Testis (tissue), 3 donors: ENCODE measurements around the gene KCTD17. TPM values are rescaled to one million over a fixed set of nuclear protein-coding genes. Genes with fewer than 3 reads are reported as not detected.

Source experiments
- DNase-seq: peaks from one replicate; pipeline ENCODE4 v3.0.0-alpha.2; 2019
- H3K27ac ChIP-seq, 2 donors: fragments of 200-600 bp; sonication (generic); one replicate each; pipeline ENCODE4 v1.5.1; 2019
- H3K27me3 ChIP-seq: fragments of 200-600 bp; sonication (generic); one replicate; pipeline ENCODE4 v1.5.1; 2019
- H3K36me3 ChIP-seq: fragments of 200-600 bp; sonication (generic); one replicate; pipeline ENCODE4 v1.5.1; 2017; ENCODE audit warnings: low read depth; ENCODE audit errors: missing control alignments
- H3K4me1 ChIP-seq: fragments of 200-600 bp; sonication (generic); one replicate; pipeline ENCODE4 v1.5.1; 2019
- H3K4me3 ChIP-seq, 2 donors: fragments of 200-600 bp; sonication (generic); one replicate each; pipeline ENCODE4 v1.5.1; 2017 to 2019
- H3K9me3 ChIP-seq: fragments of 200-600 bp; sonication (generic); one replicate; pipeline ENCODE4 v1.5.1; 2017
- CTCF ChIP-seq, 3 experiments: fragments of 450-650 bp in 2 of 3; fragments of 200-600 bp in 1 of 3; sonication (generic) in 1 of 3; IDR thresholded peaks; one replicate each; pipeline ENCODE4 v1.5.1; 2016 to 2019; ENCODE audit warnings: antibody characterized with exemption in 3 of 3, mild to moderate bottlenecking in 2 of 3, moderate library complexity in 1 of 3
- POLR2A ChIP-seq: fragments of 450-650 bp; IDR thresholded peaks from one replicate; pipeline ENCODE4 v1.6.1; 2017; ENCODE audit warnings: antibody characterized with exemption, mild to moderate bottlenecking, moderate library complexity
- WGBS, 2 donors: methylation state at CpG; one replicate each; pipeline ENCODE4 v1.1.5; 2018; 5-methylcytosine and 5-hydroxymethylcytosine counted together
- intact Hi-C: fragments of 100-400 bp; cut with DNase I; formaldehyde crosslinking; loops from one replicate; pipeline ENCODE4 v1.15.1; 2023; ENCODE audit warnings: low total_unique reads
- polyA plus RNA-seq: library from polyadenylated mRNA; stranded (reverse); fragments of 350-450 nt; fragmentation: Illumina TruSeq; extraction: RNeasy Lipid Tissue Mini Kit (QIAGEN cat#74804); gene quantifications from one replicate; pipeline ENCODE4 v1.2.3, GENCODE V29; 2014; ENCODE audit warnings: low read depth, low replicate concordance; ENCODE audit not compliant: insufficient read depth
- total RNA-seq, 2 donors: library from RNA; depleted of rRNA; stranded (reverse); fragments of >200 nt; gene quantifications; one replicate each; pipeline ENCODE4 v1.2.3, GENCODE V29; 2016

The KCTD17 gene
- total and polyA plus RNA-seq, 3 donors from 2014 or later = 39.1 to 99.1 (median 57.0) TPM

DNA sequence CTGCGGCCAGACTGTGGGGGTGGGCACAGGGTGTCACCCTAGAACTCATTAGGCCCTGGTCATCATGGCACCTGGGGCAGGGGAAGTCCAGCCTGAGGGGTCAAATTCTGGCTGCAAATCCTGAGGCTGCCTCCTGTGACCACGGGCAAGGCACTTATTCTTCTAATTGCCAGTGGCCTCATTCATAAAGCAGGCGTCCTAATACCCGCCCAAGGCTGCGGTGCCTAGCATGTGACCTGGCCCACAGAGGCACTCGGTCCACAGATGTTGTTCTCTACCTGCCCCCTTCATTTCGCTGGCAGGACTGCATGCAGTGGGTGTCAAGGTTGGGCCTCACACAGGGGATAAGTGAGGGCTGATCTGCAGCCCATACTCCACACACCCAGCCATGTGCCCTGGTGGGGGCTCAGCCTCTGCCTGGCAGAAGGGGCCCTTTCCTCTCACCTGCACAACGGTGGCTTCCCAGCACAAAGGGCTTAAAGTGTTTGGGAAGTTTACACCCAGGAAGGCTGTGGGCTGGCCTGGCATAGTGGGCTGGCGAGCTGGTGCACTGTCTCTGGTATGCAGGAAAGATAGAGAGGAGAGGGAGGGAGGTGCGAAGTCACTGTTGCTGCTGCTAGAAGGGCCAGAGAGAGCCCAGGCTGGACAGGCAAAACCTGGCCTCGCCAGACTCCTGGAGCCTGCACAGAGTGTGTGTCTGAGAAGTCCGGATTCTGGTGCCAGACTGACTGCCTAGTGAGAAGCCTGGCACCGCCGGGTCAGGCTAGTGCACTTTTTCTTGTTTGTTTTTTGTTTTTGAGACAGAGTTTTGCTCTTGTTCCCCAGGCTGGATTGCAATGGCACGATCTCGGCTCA, 28.8 kb upstream of the KCTD17 start:
- H3K9me3 ChIP-seq = no peaks in the 10 kb centered on the region
- 79 to 82% methylated on average over 16 of the region's 16 CpGs for WGBS, 2 donors
- no peak for DNase-seq
- no peaks in the 10 kb centered on the region for H3K36me3 ChIP-seq
- peaks cover 17% of the 10 kb centered on the region for H3K4me1 ChIP-seq
- no peak overlapping the region for H3K27ac ChIP-seq
- intact Hi-C loops = no loop called here
- no peaks in the 10 kb centered on the region for H3K27me3 ChIP-seq
- no peak for TF ChIP-seq CTCF (IDR thresholded peaks at IDR 0.05)
- no peak for TF ChIP-seq POLR2A
- H3K4me3 ChIP-seq = no peak overlapping the region

GRCh38 chr22:37023743-37024338, 27.7 kb upstream of the KCTD17 start:
- Histone ChIP-seq H3K36me3 (no peaks in the 10 kb centered on the region), H3K4me3 (peak overlapping the region in 1 of 2 donors; percentile 24), H3K4me1 (peaks cover 11% of the 10 kb centered on the region), H3K9me3 (no peaks in the 10 kb centered on the region), H3K27me3 (no peaks in the 10 kb centered on the region), H3K27ac (no peak overlapping the region)
- TF ChIP-seq CTCF (IDR thresholded peaks at IDR 0.05) (no peak), POLR2A (no peak)
- intact Hi-C loops = no loop called here
- 79 to 84% methylated on average over 28 to 34 of the region's 34 CpGs for WGBS, 2 donors
- DNase-seq = no peak

- Histone ChIP-seq H3K27ac (no peak overlapping the region), H3K4me1 (peaks cover 11% of the 10 kb centered on the region), H3K36me3 (no peaks in the 10 kb centered on the region), H3K27me3 (no peaks in the 10 kb centered on the region), H3K9me3 (no peaks in the 10 kb centered on the region), H3K4me3 (peak overlapping the region in 1 of 2 donors; percentile 24)
- intact Hi-C loops = no loop called here
- no peak for DNase-seq
- TF ChIP-seq POLR2A = no peak
- TF ChIP-seq CTCF (IDR thresholded peaks at IDR 0.05) = no peak
- 71 to 80% methylated on average over 59 to 71 of the region's 71 CpGs for WGBS, 2 donors
Observed at GRCh38 chr22:37024339-37025157, 27.0 kb upstream of the KCTD17 start.

DNA sequence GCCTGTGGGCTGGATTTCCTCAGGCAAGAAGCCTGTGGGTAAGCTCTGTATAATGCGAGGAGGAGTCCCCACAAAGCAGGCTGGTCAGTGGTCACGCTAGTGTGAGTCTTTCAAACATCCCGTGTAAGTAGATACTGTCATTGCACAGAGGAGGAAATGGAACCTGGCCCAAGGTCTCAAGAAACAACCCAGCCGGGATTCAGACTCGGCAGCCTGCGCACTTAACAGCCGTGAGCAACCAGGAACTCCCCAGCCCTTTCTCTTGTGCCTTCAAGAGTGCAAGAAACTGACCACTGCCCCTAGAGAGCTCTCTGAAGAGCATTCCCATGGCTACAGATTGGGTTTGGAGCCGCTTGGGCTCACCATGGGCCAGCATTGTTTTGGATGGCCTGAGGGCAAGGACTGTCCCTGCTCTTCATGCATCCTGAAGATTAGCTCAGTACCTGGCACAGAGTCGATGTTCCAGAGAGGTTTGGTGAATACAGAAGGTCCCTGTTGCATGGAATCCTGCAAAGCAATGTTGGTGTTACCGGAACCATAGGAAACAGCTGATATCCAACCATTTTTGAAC, 26.0 kb upstream of the KCTD17 start:
- TF ChIP-seq CTCF (IDR thresholded peaks at IDR 0.05) (no peak), POLR2A (no peak)
- no peak overlapping the region for H3K27ac ChIP-seq
- WGBS, 2 donors = 61 to 67% methylated on average over 9 to 10 of the region's 10 CpGs

More for the DNA sequence above, 26.0 kb upstream of the KCTD17 start:
- H3K36me3 ChIP-seq = no peaks in the 10 kb centered on the region
- peaks cover 7% of the 10 kb centered on the region for H3K4me1 ChIP-seq
- DNase-seq = no peak
- H3K9me3 ChIP-seq = no peaks in the 10 kb centered on the region
- H3K4me3 ChIP-seq = no peak overlapping the region
- H3K27me3 ChIP-seq = no peaks in the 10 kb centered on the region
- intact Hi-C loops = no loop called here
